ENCODE measurements around the gene RMRP.

The RMRP gene

DNA sequence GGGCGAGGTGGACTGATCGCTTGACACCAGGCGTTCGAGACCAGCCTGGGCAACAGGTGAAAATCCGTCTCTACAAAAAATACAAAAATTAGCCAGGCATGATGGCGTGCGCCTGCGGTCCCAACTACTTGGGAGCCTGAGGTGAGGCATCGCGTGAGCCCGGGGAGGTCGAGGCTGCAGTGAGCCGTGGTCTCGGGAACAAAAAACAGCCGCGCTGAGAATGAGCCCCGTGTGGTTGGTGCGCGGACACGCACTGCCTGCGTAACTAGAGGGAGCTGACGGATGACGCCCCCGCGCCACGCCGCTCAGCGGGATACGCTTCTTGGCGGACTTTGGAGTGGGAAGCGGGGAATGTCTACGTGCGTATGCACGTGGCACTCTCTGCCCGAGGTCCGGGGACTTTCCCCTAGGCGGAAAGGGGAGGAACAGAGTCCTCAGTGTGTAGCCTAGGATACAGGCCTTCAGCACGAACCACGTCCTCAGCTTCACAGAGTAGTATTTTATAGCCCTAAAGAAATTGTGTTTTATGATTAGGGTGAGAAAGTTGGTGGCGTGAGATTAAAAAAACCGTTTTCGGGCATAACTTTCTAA, at the start of gene RMRP:
TSS of gene RMRP (minus strand) at position 474 of the 591 bp plus-strand sequence.
- DNase-seq, result peak; percentile 99

DNA sequence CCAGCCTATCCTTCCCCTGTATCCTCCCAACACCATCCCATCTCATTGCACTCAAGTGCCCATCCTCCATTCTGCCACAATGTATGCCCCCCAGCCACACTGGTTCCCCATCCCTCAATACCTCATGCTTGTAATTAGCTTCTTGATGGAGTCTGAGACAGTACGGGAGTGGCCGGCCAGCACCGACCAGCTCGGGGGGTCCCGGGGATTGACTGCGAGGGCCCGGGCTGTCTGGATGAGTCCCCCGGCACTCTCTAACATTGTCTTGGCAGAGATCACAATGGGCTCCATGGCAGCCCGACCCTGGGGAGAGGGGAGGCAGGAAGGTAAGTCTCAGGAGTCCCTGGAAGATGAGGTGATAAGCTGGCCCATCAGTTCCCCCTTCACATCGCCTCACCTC, 49.1 kb upstream of the RMRP start:
- DNase-seq, result no peak

DNA sequence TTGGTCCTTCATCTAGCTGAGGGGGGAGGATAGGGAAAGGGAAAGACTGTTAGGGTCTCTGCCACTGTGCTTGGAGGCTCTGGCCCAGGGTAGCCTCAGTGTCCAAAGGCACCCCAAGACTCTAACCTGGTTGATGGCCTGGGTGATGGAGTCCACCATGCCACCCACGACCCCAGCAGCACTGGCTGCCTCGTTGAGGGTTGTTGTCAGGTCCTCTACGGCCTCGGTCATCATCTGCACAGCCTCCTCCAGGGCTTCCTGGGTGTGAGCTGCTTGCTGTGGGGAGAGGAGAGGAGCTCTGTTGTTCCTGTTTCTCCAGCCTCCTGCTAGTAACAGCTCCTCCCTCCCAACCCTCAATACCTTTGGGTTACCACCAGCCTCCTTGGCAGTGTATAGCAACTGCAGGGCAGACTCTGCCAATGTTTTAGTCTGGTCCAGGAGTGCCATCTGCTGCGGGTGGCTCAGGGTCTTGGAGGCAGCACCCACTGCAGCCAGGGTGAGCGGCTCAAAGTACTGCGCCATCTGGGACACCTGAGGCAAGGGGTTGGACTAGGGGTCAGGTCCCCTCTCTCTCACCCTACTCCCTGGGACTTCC, 48.1 kb upstream of the RMRP start:
- DNase-seq, result no peak

DNA sequence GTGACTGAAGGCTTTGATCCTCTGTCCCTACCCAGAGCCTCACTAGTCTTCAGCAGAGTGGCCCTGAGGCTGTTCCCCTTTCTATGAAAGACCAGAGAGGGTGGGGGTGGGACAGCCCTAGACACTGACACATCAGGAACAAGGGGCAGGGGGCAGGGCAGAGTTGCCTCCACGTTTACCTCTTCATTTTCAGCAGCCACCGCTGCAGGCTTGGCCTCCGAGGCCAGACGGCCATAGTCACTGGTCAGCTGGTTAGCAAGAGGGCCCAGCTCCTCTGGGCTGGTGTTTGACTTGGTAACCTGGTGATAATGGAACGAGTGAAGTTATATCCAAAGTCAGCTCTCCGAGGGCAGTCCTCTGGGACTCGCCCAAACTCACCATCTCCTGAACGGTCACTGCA, 47.6 kb upstream of the RMRP start:
- no peak for DNase-seq

DNA sequence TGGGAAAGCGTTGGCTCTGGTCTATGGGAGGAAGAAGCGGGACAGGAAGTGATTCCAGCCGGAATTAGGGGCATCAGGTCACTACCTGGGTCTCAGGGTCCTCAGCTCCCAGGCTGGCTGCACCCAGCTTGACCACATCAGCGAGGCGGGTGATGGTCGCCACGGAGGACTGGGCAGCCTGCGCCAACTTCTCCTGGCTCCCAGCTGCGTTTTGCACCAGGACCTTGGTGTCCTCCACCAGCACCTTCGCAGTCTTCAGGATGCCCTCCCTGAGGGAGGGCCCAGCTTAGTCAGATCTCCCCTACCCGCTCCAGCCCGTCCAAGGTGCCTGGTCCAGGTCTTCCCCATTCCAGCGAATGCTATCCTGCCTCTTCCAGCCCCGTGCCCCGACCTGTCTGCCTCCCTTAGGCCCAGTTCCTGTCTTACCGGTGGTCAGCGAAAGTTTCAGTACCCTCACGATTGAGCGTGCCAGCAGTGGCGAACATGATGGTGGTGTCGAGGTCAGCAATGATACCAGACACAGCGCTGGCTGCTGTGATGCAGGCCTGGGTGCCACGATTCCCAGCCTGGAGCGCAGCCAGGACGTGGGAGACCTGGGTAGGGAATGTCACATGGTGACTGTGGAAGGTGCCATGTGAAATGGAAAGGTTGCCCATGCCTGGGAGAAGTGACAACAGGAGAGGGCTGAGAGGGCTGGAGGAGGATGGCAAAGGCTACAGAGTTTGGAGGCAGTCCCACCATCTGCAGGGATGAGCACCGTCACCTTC, 46.3 kb upstream of the RMRP start:
- no peak for DNase-seq

DNA sequence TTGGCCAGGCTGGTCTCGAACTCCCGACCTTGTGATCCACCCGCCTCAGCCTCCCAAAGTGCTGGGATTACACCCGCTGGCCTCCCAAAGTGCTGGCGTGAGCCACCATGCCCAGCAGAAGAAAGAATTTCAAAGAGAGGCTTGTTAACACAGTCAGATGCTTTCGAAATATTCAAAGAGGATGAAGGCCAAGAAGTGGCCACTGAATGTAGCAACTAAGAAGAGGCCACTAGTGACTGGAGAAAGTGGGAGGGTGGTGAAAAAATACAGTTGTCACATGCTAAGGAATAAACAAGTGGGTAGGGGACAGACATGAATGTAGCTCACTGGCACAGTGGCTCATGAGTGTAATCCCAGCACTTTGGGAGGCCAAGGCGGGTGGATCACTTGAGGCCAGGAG, 44.9 kb upstream of the RMRP start:
- no peak for DNase-seq

DNA sequence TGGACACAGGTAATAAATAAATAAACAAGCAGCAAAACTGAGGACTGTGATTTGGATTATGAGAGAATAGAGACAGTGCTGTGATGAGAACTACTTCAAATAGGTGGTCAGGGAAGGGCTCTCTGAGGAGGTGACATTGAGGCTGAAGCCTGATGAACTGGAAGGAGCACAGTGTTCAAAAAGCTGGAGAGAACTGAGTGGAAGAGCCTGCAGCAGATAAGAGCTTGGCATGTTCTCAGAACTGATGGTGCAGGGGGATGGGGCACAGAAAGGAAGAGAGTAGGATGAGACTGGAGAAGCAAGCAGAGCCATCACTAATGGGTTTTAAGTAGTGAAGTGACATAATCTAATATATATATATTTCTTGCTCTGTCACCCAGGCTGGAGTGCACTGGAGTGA, 43.1 kb upstream of the RMRP start:
- no peak for DNase-seq

DNA sequence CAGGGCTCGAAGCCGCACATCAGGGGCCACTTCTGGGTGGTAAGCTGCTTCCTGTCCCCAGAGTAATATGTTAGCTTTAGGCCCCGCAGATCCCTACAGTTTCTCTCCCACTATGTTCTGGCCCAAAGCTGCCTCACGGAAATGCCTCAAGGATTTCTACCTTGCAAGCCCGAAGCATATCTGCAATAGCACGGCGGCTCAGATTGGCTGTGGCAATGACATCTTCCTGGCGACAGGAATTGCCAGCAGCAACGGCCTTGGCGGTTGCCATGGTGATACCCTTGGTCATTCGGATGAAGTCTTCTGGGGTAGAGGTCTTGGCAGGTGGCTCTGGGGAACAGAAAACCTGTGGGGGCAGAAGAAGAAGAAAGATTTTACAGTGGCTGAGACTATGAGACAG, 42.2 kb upstream of the RMRP start:
- DNase-seq, result no peak

DNA sequence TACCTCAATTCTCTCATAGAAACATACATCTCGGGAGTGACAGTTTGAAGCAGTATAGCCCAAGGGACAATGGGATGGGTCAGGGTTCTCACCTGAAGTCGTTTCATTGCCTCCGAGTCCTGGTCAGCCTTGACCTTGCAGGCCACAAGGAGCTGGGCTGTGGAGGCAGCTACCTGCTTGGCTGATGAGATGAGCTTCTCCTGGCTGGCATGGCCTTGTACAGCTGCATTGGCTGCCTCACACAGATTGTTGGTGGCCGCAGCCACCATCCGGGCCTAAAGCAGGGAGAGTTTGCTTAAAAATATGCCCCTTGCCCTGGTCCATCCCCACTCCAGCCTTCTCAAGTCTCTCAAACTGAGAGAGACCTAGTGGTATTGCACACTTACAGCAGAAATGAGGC, 40.4 kb upstream of the RMRP start:
- DNase-seq, result no peak

DNA sequence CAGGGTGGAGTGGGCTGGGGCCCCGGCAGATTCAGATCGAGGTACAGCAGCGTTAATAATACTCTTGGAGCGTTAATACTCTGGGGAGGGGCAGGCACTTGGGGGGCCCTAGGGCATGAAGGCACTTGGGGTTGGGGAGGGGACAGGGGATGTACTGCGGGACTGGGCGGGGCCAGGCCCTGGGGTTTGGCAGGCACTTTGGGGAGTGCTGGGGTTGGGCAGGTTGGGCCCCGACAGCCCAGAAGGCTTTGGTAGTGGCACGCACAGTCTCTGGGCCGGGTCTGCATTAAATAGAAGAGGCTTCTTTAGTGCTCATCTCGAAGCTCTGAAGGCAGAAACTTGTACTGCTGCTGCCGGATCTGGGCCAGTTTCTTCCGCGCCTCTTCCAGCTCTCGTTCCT, 39.7 kb upstream of the RMRP start:
- no peak for DNase-seq

DNA sequence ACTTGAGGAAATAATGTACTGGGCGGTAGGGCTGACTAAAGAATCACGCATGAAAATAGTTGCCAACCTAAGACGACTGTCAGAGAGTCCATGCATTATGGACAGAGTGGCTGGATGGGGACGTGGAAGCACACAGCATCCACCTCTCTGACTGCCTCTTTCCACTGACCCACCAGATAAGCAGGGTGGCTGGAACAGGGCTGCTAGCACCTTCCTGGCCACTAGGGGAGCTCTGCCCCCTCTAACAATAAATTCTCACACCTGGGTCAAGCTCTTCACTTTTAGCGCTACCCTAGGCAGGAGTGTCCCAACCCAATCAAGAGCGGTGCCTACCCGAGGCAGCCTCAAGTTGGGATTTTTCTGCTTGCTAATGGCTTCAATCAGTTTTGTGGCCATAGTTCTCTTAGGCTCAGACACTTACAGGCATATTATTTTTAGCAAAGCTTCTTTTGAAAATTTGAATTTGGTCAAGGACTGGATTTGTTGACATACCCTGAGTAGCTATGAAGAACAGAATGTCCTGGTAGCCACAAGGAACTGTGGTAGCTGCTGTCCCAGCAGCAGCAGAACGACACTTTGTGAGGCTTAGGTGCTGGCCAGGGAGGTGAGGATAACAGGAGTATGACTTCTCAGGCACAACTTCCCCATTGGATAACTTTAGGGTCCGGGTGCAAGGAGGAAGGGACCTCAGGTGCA, 38.8 kb upstream of the RMRP start:
- peak; percentile 81 for DNase-seq

DNA sequence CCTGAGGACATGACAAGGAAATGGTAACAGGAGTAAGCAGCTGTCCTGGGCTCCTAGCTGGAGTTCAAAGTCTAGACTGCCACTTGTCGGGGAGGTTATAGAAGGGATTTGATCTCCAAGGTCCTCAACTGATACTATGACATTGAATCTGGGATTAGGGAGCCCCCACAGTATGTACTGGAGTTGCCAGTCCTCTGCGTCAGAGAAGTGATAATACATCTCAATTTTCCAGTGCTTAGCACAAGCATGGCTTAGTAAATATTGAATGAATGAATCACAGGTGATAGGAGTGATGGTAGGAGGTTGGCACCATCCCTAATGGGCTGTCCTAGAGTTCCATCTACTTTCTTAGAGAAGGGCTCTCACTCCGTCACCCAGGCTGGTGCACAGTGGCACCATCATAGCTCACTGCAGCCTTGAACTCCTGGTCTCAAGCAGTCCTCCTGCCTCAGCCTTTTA, 38.2 kb upstream of the RMRP start:
- DNase-seq, result no peak

DNA sequence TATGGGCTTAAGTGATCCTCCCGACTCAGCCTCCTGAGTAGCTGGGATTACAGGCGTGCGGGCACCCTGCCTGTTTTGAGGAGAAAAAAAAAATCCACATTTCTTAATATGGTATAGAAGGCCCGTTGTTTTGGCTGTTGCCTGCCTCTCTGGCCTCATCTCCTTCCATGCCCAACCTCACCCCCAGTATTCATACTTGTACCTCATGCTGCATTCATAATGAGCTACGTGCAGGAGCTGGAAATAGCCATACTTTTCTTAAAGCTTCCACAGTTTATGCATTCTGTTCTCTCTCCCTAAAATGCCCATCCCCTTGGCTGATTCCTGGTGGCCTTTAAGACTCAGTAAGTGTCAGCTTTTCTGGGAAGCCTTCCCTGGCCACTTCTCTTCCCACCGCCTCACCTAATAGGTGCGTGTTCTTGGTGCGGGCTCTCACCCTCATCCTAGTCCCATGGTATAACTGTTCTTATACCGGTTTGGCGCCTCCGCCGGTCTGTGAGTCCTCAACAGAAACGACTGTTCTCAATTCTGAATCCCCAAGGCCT, 34.0 kb upstream of the RMRP start:
- no peak for DNase-seq

DNA sequence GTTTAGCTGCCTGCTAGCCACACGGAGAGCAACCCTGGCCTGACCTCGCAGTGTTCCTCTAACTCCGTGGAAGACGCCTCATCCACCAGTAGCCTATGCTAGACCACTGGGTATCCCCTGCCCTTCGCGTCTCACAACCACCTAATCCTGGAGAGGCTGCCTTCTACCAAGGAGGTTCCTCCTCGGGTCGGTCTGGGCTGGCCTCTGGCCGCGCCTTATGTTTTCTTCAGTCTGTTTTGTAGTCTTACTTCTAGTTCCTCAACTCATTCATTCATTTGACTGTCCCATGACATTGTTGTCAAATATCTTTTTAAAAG, 33.5 kb upstream of the RMRP start:
- DNase-seq, result peak; percentile 32

DNA sequence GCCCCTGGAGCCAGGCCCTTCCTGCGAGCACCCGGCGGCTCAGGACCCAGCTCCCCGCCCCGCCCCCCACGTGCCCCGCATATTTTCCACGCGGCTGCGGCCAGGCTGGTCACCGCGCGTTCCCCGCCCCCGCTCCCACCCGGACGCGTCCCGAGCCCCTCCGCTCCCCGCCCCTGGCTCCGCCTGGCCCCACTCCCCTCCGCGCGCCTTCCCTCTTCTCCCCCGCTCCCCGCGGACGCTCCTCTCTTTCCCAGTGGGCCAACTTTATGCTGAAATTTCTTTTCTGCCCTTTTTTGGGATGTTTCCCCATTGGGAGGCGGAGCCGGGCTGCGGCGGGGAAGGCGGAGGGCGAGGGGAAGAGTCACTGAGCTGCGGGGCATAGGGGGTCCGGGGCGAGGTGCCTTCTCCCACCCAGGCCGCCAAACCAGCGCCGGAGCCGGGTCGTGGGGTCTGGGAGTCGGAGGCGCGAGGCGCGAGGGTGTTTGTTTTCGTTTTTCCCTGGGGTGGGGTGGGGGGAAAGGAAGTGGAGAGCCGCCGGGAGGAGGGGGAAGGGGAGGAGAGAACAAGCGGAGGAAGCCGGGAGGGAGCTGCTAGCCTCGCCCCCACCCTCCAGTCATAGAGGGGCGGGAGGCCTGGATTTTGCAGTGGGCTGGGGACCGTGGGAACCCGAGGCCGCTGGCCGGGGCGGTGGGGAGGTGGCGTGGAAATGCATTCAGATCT, 33.0 kb upstream of the RMRP start:
- peak; percentile 45 for DNase-seq

DNA sequence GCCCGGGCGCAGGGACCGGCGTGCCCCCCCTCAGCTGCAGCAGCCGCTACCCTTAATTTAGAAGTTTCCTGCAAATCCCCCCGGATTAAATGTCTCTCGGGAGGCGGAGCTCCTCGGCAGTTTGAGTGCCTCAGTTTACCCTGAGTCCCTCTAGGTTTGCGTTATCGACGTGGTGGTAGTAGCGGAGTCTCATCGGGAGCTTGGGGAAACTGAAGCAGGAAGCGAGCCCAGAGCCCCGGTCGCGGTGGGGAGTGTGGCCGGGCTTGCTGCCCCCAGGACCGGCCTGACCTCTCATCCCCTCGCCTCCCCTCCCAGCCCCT, 32.4 kb upstream of the RMRP start:
- DNase-seq, result no peak

DNA sequence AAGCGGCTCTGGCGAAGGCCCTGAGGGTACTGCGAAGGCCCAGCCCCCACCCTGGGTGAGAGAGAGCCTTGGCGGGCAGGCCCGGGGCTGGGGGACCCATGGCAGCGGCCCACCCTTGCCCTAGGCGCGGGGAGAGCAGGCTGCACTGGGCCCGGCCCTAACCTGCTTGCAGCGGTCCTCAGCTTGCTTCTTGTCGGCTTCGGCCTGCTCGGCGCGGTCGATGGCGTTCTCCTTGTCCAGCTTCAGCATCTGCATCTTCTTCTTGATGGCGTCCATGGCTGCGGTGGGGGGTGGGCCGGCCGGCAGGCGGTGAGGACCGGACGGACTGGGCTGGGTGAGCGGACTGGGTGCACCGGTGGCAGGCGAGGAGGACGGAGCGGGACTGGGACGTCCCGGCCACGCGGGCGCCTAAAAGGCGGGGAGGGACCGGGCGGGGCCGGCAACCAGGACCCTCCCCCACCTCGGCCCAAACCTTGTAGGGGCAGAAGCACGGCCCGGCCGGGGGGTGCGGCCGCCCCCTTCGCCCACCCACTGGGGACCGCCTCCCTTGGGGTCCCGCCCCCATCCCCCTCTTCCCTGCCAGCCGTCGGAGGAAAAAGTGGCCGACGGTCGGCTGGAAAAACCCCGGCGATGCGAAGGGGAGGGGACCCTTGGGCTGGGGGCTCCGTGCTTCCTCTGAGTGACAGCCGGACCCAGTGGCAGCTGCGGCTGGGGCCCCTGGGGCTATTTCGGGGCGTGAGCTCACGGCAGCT, 31.9 kb upstream of the RMRP start, which contains the start of gene TPM2:
TSS of gene TPM2 (minus strand) at position 384 of the 752 bp plus-strand sequence. CDS start at position 276, 108 bp downstream.
- DNase-seq, result no peak

DNA sequence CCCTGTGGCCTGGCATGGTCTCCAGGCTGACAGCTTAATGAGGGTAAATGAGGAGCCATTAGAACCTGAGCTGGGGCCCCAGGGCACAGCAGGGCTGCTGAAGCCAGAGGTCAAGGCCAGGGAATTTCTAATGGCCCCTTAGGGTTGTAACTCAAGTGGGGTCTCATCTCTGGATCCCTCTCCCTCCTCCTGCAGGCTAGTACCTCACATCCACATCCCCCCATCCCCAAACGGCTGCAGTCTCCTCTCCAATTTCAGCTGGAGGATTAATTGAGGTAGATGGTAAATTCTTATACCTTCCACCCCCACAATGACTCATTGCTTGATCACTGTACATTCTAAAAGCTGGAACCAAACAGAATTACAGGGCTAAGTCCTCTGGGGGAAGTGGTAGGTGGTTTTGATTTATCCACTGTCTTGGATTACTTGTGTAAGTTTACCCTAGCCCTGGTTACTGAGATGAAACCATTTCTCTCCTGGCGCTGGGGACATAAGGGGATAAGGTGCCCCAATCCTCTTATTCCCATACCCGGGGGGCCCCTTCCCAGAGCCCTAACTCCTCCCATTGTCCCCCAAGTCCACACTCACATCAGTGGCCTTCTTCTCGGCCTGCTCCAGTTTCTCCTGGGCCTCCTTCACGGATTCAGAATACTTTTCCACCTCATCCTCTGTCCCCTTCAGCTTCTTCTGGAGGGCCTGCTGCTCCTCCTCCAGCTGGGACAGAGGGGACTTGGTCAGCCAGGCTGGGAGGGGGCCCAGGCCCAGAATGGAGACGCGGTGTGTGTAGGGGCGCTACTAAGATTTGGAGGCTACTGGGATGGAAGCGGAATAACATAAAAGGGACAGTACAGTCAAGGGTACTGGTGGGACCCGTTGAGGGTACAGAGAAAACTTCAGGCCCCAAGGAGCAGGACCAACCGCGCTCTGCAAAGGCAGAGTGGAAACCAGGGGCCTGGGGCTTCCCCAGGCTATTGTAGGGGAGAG, 31.0 kb upstream of the RMRP start:
- DNase-seq, result peak; percentile 17

DNA sequence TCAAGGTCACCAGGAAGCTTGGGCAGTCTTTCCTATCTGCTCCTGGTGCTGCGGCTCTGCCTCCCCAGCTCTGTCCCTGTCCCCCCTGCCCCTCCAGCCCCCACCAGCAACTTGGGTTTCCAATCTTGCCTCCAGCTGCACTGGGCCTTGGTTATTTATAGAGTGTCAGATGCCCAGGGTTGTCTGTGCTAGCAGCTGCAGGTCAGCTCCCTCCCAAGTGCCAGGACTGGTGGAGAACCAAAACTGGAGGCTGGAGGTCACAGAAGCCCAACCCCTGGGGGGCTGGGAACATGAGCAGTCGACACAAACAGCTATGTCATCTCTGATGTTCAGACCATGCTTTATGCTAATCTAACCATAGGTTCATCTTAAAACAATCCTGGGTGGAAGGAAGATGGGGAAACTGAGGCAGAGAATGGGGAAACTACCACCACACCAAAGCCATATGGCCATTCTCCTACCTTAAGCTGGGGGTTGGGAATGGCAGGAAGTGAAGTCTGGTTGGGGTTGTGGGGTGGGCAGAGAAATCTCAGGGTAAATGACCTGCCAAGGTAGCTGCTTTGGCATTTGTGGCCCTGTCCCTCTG, 30.2 kb upstream of the RMRP start:
- DNase-seq, result no peak

DNA sequence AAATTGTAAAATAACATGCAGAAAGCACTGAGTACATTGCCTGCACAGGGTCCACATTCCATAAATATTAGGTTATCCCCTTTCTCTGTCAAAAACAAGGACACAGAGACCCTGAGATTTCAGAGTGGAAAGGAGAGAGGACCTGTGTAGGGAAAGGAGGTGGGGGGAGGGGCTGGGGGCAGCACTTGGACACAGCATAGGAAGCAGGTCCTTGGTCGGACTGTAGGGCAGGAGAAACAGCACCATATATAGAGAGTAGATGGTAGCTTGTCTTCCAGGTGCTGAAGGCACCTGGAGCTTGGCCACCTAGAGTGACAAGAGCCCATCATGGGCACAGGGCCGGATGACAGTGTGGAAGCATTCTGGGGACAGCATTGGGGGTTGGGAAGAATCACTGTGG, 29.5 kb upstream of the RMRP start:
- no peak for DNase-seq
